Vagina (tissue), 2 donors: ENCODE data around the gene TGFBR3L. TPM values are rescaled to one million over a fixed set of nuclear protein-coding genes. Genes with fewer than 3 reads are reported as not detected.
A peak's percentile ranks its signal among the peaks of the same experiment; 100 is the strongest.

Experiments used
- DNase-seq, 2 donors: peaks; one replicate each; pipeline ENCODE4 v3.0.0-alpha.2; 2017; ENCODE audit errors: extremely low spot score in 2 of 2
- H3K27ac ChIP-seq: fragments of 200-600 bp; sonication (generic); one replicate; pipeline ENCODE4 v1.5.1; 2019
- H3K27me3 ChIP-seq: fragments of 200-600 bp; sonication (generic); one replicate; pipeline ENCODE4 v1.5.1; 2019
- H3K36me3 ChIP-seq, 2 donors: fragments of 200-600 bp; sonication (generic); one replicate each; pipeline ENCODE4 v1.5.1; 2017 to 2019
- H3K4me1 ChIP-seq: fragments of 200-600 bp; sonication (generic); one replicate; pipeline ENCODE4 v1.5.1; 2019
- H3K4me3 ChIP-seq, 2 donors: fragments of 200-600 bp; sonication (generic); 1 replicate in 1 of 2; 2 replicates in 1 of 2; pipeline ENCODE4 v1.5.1; 2016 to 2019
- H3K9me3 ChIP-seq: fragments of 200-600 bp; sonication (generic); one replicate; pipeline ENCODE4 v1.5.1; 2019
- CTCF ChIP-seq, 3 experiments: fragments of 450-650 bp in 2 of 3; fragments of 200-600 bp in 1 of 3; sonication (generic) in 1 of 3; IDR thresholded peaks; one replicate each; pipeline ENCODE4 v1.5.1; 2017 to 2019; ENCODE audit warnings: antibody characterized with exemption in 3 of 3, mild to moderate bottlenecking in 2 of 3, moderate library complexity in 2 of 3
- POLR2A ChIP-seq, 2 donors: fragments of 450-650 bp; IDR thresholded peaks; one replicate each; pipeline ENCODE4 v1.6.1; 2017; ENCODE audit warnings: antibody characterized with exemption in 2 of 2, mild to moderate bottlenecking in 2 of 2, moderate library complexity in 2 of 2
- POLR2AphosphoS5 ChIP-seq, 2 donors: sonication (generic); formaldehyde crosslinking; IDR thresholded peaks; one replicate each; pipeline ENCODE4 v1.9.0; 2017; ENCODE audit warnings: antibody characterized with exemption in 2 of 2, mild to moderate bottlenecking in 2 of 2, low read depth in 1 of 2; ENCODE audit not compliant: insufficient read depth in 1 of 2
- intact Hi-C: fragments of 100-400 bp; cut with DNase I; formaldehyde crosslinking; loops from one replicate; pipeline ENCODE4 v1.15.1; 2023
- total RNA-seq: library from RNA; depleted of rRNA; stranded (reverse); fragments of >200 nt; gene quantifications from one replicate; pipeline ENCODE4 v1.2.3, GENCODE V29; 2016

Gene TGFBR3L
- total RNA-seq, 1 donor from 2014 or later: 1.5 TPM

DNA sequence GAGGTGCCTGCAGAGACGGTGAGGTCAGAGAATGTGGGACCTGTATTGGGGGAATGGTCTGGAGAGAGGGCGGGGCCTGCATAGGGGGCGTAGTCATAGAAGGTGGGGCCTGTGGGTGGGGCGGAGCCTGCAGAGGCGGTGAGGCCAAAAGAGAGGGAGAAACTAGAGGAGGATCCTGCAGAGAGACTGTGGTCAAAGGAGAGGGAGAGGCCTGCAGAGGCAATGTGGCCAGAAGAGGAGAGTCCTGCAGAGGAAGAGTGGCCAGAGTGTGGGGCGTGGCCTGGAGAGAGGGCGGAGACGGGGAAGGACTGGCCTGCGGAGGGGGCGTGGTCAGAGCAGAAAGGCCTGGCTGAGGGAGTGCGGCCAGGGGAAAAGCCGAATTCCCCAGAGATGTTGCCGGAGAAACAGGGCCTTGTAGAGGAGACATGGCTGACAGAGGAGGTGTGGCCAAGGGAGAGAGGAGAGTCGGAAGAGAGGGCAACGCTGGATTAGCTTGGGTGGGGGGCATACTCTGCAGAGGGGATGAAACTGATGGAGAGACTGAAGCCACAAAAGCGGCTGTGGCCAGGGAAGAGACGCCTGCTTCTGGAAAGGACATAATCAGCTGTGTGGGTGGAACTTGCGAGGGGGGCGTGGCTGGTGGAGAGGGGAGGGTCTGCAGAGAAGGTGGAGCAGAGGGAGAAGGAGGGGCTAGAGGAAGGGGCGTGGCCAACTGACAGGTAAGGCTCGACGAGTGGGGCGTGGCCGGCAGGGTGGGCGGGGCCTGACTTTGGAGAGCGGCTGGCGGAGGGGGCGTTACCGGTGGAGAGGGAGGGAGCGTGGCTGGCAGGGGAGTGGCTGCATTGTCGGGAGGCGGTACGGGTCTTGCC is 43.0 kb upstream of the TGFBR3L start:
- intact Hi-C loops: no loop called here
- no peaks in the 10 kb centered on the region for H3K27me3 ChIP-seq
- H3K4me3 ChIP-seq: peak overlapping the region in 1 of 2 donors; percentile 19
- H3K4me1 ChIP-seq: peaks cover 60% of the 10 kb centered on the region
- no peak overlapping the region for H3K27ac ChIP-seq
- H3K9me3 ChIP-seq: no peaks in the 10 kb centered on the region
- TF ChIP-seq POLR2A (IDR thresholded peaks at IDR 0.05): no peak
- no peak for TF ChIP-seq POLR2AphosphoS5 (IDR thresholded peaks at IDR 0.05; ENCODE audit: insufficient read depth in 1 of 2, low read depth in 1 of 2)
- no peak for TF ChIP-seq CTCF (IDR thresholded peaks at IDR 0.05)
- no peaks in the 10 kb centered on the region for H3K36me3 ChIP-seq
- no peak for DNase-seq

DNA sequence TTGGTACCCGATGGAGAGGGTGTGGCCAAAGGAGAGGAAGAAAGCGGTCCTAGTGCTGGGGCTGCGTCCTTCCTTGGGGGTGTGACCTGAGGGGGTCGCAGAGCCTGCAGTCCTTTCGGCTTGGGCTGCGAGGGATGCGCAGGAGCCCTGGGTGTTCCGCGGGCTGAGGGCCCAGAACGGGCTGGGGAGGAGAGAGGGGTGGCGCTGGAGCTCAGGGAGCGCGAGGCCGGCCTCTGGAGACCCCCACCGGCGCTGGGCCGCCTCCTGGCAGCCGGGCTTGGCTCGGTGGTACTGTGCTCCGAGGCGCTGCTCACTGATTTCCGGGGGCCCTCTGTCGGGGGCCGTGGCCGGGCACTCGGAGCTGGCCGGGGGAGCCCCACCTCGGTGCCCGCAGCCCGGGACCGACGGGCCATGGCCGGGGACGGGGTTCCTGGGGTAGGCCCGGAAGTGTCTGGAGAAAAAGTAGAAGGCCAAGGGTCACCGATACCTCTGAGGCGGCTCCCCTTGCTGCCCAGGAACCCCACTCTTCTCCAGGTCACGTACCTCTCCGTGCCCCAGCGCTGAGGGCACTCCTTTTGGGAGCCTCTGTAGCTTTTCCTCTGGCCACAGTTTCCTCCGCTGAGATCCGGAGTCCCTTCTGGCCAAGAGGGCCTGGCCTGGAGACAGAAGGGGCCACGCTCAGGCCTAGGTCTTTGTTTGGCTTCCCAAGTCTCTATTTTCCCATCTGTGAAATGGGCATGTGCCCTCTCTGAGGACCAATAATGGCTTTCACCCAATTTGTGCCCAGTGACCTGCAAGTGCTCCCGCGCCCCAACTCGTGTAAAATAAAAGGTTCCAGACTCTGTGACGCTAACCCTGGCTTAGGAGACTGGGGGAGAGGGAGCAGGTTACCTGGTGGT is 42.1 kb upstream of the TGFBR3L start:
- Histone ChIP-seq H3K4me1 (peaks cover 60% of the 10 kb centered on the region), H3K27me3 (no peaks in the 10 kb centered on the region), H3K36me3 (no peaks in the 10 kb centered on the region), H3K9me3 (no peaks in the 10 kb centered on the region), H3K27ac (no peak overlapping the region), H3K4me3 (peak overlapping the region in 1 of 2 donors; percentile 19)
- TF ChIP-seq CTCF (IDR thresholded peaks at IDR 0.05) (no peak), POLR2A (IDR thresholded peaks at IDR 0.05) (no peak), POLR2AphosphoS5 (IDR thresholded peaks at IDR 0.05; ENCODE audit: insufficient read depth in 1 of 2, low read depth in 1 of 2) (no peak)
- no peak for DNase-seq
- intact Hi-C loops: no loop called here

DNA sequence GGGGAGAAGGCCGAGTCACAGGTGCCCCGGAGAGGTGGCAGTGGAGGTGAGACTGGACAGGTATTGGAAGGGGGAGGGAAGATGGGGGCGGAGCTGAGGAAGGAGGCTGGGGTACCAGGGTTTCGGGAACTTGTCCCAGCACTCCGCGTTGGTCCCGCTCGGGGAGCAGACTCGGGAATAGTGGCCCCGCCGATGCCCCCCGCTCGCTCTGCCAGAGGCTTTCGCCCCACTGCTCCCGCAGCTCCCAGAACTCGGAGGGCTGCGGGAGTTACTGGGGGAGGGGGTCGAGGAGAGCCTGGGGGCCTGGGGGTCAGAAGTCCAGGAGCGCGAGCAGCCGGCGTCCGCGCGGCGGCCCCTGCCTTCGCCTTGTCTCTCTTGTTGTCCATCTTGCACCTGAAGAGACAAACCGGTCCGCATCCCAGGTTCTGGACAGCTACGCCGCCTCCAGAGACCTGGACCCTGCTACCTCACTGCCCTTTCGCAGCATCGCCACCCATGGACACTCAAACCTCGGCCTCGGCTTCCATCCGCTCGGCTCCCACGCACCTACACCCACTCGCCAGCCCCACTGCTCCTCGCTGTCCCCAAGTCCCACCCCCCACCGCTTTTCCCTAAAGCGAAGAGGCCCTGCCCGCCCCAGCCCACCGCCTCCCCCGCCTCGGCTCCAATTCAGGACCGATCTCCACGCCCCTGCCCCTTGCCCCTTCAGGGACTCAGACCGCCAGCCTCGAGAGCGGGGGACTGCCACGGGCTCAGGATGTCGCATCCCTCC is 41.1 kb upstream of the TGFBR3L start:
- H3K4me3 ChIP-seq: peak overlapping the region in 1 of 2 donors; percentile 33
- intact Hi-C loops: no loop called here
- no peaks in the 10 kb centered on the region for H3K27me3 ChIP-seq

More for the DNA sequence above, 41.1 kb upstream of the TGFBR3L start:
- DNase-seq: no peak
- Histone ChIP-seq H3K9me3 (no peaks in the 10 kb centered on the region), H3K36me3 (no peaks in the 10 kb centered on the region), H3K4me1 (peaks cover 56% of the 10 kb centered on the region), H3K27ac (no peak overlapping the region)
- no peak for TF ChIP-seq POLR2AphosphoS5 (IDR thresholded peaks at IDR 0.05; ENCODE audit: insufficient read depth in 1 of 2, low read depth in 1 of 2)
- TF ChIP-seq CTCF (IDR thresholded peaks at IDR 0.05): no peak
- no peak for TF ChIP-seq POLR2A (IDR thresholded peaks at IDR 0.05)
